AG10803 (cell line): Measurements from ENCODE around the gene MYBPH.

Source experiments
- DNase-seq: peaks from one replicate; pipeline ENCODE4 v3.0.0; 2010; ENCODE audit warnings: low read depth
- H3K4me3 ChIP-seq: 2 replicates; pipeline ENCODE4 v1.5.1; 2011; ENCODE audit warnings: mild to moderate bottlenecking, low read length, control low read depth
- TF ChIP-seq, protein P1 (sequence below): conservative IDR thresholded peaks from 2 replicates; pipeline ENCODE4 v1.5.1; 2011; ENCODE audit warnings: mild to moderate bottlenecking, low read length, control low read depth, inconsistent platforms

The MYBPH gene

GRCh38 chr1:203147376-203147775 lies 28.2 kb downstream of the MYBPH start:
- no peak for DNase-seq
- H3K4me3 ChIP-seq = no peak overlapping the region
- TF ChIP-seq, protein P1, sequence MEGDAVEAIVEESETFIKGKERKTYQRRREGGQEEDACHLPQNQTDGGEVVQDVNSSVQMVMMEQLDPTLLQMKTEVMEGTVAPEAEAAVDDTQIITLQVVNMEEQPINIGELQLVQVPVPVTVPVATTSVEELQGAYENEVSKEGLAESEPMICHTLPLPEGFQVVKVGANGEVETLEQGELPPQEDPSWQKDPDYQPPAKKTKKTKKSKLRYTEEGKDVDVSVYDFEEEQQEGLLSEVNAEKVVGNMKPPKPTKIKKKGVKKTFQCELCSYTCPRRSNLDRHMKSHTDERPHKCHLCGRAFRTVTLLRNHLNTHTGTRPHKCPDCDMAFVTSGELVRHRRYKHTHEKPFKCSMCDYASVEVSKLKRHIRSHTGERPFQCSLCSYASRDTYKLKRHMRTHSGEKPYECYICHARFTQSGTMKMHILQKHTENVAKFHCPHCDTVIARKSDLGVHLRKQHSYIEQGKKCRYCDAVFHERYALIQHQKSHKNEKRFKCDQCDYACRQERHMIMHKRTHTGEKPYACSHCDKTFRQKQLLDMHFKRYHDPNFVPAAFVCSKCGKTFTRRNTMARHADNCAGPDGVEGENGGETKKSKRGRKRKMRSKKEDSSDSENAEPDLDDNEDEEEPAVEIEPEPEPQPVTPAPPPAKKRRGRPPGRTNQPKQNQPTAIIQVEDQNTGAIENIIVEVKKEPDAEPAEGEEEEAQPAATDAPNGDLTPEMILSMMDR = no peak

- TF ChIP-seq, protein P1 = no peak
- DNase-seq = no peak
- no peak overlapping the region for H3K4me3 ChIP-seq
These were observed 29.1 kb downstream of the MYBPH start for GRCh38 chr1:203146537-203146936.

- no peak overlapping the region for H3K4me3 ChIP-seq
- no peak for DNase-seq
These were observed 29.6 kb downstream of the MYBPH start for GRCh38 chr1:203146042-203146369.

GRCh38 chr1:203145321-203146041 lies 30.1 kb downstream of the MYBPH start:
- TF ChIP-seq, protein P1 = no peak
- no peak overlapping the region for H3K4me3 ChIP-seq
- DNase-seq = no peak

More at GRCh38 chr1:203146042-203146369, 29.6 kb downstream of the MYBPH start:
- TF ChIP-seq, protein P1 = no peak

DNA sequence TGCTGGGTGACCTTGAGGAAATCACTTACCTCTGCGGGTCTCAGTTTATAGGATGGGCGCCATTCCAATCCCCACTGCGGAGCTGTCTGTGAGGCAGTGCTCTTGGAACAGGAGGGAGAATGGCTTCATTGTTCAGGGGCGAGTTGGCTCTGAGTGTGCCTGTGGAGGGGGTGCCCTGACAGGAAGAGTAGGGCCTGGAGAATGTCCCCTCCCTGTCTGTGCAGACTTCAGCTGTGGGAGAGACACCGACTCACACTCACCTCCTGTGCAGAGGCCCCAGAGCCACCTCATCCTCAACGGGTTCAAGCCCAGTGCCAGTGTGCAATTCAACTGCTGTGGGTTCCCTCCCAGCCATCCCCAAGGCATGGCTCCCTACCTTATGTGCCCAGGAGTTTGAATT lies 31.0 kb downstream of the MYBPH start:
- DNase-seq = peak; percentile 21
- TF ChIP-seq, protein P1 = no peak
- H3K4me3 ChIP-seq = no peak overlapping the region

DNA sequence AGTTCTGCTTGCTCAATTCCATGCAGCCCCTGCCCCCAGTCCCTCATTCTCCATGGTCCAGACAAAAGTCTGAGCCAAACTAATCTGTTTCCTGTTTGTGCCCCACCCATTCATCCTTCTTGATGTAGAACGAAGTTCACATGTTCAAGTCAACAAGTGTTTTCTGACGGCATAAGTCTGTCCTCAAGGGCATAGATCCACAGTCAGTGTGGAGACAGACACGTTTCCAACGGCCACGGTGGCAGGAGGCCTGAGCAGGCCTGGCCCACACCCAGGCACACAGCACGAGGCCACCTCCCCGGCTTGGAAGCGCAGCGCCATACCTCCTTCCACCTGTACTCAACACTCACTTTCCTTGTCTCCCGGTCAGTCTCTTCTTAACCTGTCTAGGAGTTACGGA lies 32.0 kb downstream of the MYBPH start:
- H3K4me3 ChIP-seq = no peak overlapping the region
- DNase-seq = no peak

More for the DNA sequence above, 32.0 kb downstream of the MYBPH start:
- TF ChIP-seq, protein P1 = no peak
